HEK293 (cell line): ENCODE data around the gene HRH2.

ENCODE experiments used
- PRDM10 ChIP-seq: fragments of 450-650 bp; formaldehyde crosslinking; IDR thresholded peaks from 2 replicates; pipeline ENCODE4 v1.5.1; 2016; ENCODE audit warnings: missing biosample characterization, missing genetic modification characterization
- ZIC2 ChIP-seq: fragments of 450-650 bp; formaldehyde crosslinking; IDR thresholded peaks from 2 replicates; pipeline ENCODE4 v1.5.1; 2016; ENCODE audit warnings: missing biosample characterization, missing genetic modification characterization
- ZNF580 ChIP-seq: fragments of 450-650 bp; formaldehyde crosslinking; IDR thresholded peaks from 2 replicates; pipeline ENCODE4 v1.5.1; 2016; ENCODE audit warnings: missing biosample characterization, missing genetic modification characterization
- ZNF600 ChIP-seq: fragments of 450-650 bp; formaldehyde crosslinking; IDR thresholded peaks from 2 replicates; pipeline ENCODE4 v1.5.1; 2016; ENCODE audit warnings: missing biosample characterization, missing genetic modification characterization
- ZNF747 ChIP-seq: fragments of 450-650 bp; formaldehyde crosslinking; IDR thresholded peaks from 2 replicates; pipeline ENCODE4 v1.5.1; 2016; ENCODE audit warnings: missing biosample characterization, missing genetic modification characterization
- TF ChIP-seq, protein P1 (sequence below): fragments of 450-650 bp; formaldehyde crosslinking; IDR thresholded peaks from 2 replicates; pipeline ENCODE4 v1.5.1; 2016; ENCODE audit warnings: missing biosample characterization, missing genetic modification characterization

- TF ChIP-seq, protein P1, sequence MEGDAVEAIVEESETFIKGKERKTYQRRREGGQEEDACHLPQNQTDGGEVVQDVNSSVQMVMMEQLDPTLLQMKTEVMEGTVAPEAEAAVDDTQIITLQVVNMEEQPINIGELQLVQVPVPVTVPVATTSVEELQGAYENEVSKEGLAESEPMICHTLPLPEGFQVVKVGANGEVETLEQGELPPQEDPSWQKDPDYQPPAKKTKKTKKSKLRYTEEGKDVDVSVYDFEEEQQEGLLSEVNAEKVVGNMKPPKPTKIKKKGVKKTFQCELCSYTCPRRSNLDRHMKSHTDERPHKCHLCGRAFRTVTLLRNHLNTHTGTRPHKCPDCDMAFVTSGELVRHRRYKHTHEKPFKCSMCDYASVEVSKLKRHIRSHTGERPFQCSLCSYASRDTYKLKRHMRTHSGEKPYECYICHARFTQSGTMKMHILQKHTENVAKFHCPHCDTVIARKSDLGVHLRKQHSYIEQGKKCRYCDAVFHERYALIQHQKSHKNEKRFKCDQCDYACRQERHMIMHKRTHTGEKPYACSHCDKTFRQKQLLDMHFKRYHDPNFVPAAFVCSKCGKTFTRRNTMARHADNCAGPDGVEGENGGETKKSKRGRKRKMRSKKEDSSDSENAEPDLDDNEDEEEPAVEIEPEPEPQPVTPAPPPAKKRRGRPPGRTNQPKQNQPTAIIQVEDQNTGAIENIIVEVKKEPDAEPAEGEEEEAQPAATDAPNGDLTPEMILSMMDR (tag by site-specific recombination) = no peak
- TF ChIP-seq ZNF600 (tag by site-specific recombination) (no peak), ZNF747 (tag by site-specific recombination) (no peak), PRDM10 (tag by site-specific recombination) (no peak), ZNF580 (no peak), ZIC2 (tag by site-specific recombination) (no peak)
These were observed 13.1 kb downstream of the HRH2 start for GRCh38 chr5:175671013-175671412.
